Neural crest cell (in vitro differentiated cells): ENCODE data around the gene GNA12. TPM values are rescaled to one million over a fixed set of nuclear protein-coding genes. Genes with fewer than 3 reads are reported as not detected.
A peak's percentile ranks its signal among the peaks of the same experiment; 100 is the strongest.

Experiments
- DNase-seq: peaks from one replicate; pipeline ENCODE4 v3.0.0; 2021; ENCODE audit warnings: low read depth, mixed read lengths, low spot score
- H3K27ac Mint-ChIP-seq: one replicate; pipeline ENCODE4 v1.8.0; 2021; ENCODE audit warnings: mild to moderate bottlenecking, mixed read lengths; ENCODE audit not compliant: unreplicated experiment
- H3K27me3 Mint-ChIP-seq: 2 replicates; pipeline ENCODE4 v1.8.0; 2021; ENCODE audit warnings: low read depth, mild to moderate bottlenecking, mixed read lengths
- H3K36me3 Mint-ChIP-seq: 2 replicates; pipeline ENCODE4 v1.8.0; 2021; ENCODE audit warnings: low read depth, mild to moderate bottlenecking, mixed read lengths
- H3K4me1 Mint-ChIP-seq: 2 replicates; pipeline ENCODE4 v1.8.0; 2021; ENCODE audit warnings: mixed read lengths
- H3K4me3 Mint-ChIP-seq: one replicate; pipeline ENCODE4 v1.8.0; 2021; ENCODE audit warnings: mild to moderate bottlenecking, mixed read lengths
- H3K9me3 Mint-ChIP-seq: 2 replicates; pipeline ENCODE4 v1.8.0; 2021; ENCODE audit warnings: mixed read lengths
- CTCF ChIP-seq: fragments of 200-600 bp; sonication (generic); conservative IDR thresholded peaks from 2 replicates; pipeline ENCODE4 v1.5.0; 2021; ENCODE audit warnings: antibody characterized with exemption, mild to moderate bottlenecking
- total RNA-seq: library from RNA; stranded (reverse); gene quantifications from 2 replicates; pipeline ENCODE4 v1.2.1, GENCODE V29; 2021

Gene GNA12
- total RNA-seq, 1 donor from 2014 or later = 63.5 TPM

- TF ChIP-seq CTCF = no peak
- no peaks in the 10 kb centered on the region for H3K27me3 Mint-ChIP-seq
- H3K36me3 Mint-ChIP-seq = peaks cover 15% of the 10 kb centered on the region
- H3K4me1 Mint-ChIP-seq = peaks cover 53% of the 10 kb centered on the region
- DNase-seq = no peak
- H3K27ac Mint-ChIP-seq = no peak overlapping the region
- H3K4me3 Mint-ChIP-seq = peak overlapping the region; percentile 90
- H3K9me3 Mint-ChIP-seq = peaks cover 5% of the 10 kb centered on the region
These were observed 870 bp downstream of the GNA12 start for GRCh38 chr7:2843191-2843685.

GRCh38 chr7:2841907-2842306 is 2.2 kb downstream of the GNA12 start:
- no peak for DNase-seq
- H3K27ac Mint-ChIP-seq = no peak overlapping the region
- H3K9me3 Mint-ChIP-seq = peaks cover 5% of the 10 kb centered on the region
- H3K27me3 Mint-ChIP-seq = no peaks in the 10 kb centered on the region
- H3K4me3 Mint-ChIP-seq = peak overlapping the region; percentile 90
- H3K36me3 Mint-ChIP-seq = peaks cover 19% of the 10 kb centered on the region
- no peak for TF ChIP-seq CTCF
- H3K4me1 Mint-ChIP-seq = peaks cover 62% of the 10 kb centered on the region

GRCh38 chr7:2840458-2840857 is 3.6 kb downstream of the GNA12 start:
- H3K36me3 Mint-ChIP-seq = peaks cover 21% of the 10 kb centered on the region
- no peak for TF ChIP-seq CTCF
- H3K4me1 Mint-ChIP-seq = peaks cover 59% of the 10 kb centered on the region
- H3K4me3 Mint-ChIP-seq = peak overlapping the region; percentile 60
- no peak overlapping the region for H3K27ac Mint-ChIP-seq
- peaks cover 1% of the 10 kb centered on the region for H3K9me3 Mint-ChIP-seq
- no peak for DNase-seq
- H3K27me3 Mint-ChIP-seq = no peaks in the 10 kb centered on the region

GRCh38 chr7:2838873-2839578 is 5.1 kb downstream of the GNA12 start:
- no peaks in the 10 kb centered on the region for H3K9me3 Mint-ChIP-seq
- no peaks in the 10 kb centered on the region for H3K27me3 Mint-ChIP-seq
- no peak overlapping the region for H3K4me3 Mint-ChIP-seq
- no peak overlapping the region for H3K27ac Mint-ChIP-seq
- DNase-seq = no peak
- no peak for TF ChIP-seq CTCF
- H3K4me1 Mint-ChIP-seq = peaks cover 46% of the 10 kb centered on the region
- H3K36me3 Mint-ChIP-seq = peaks cover 24% of the 10 kb centered on the region

- no peak overlapping the region for H3K4me3 Mint-ChIP-seq
These were observed 5.7 kb downstream of the GNA12 start for GRCh38 chr7:2838451-2838850.

More at GRCh38 chr7:2838451-2838850, 5.7 kb downstream of the GNA12 start:
- Mint-ChIP-seq H3K4me1 (peaks cover 46% of the 10 kb centered on the region), H3K9me3 (no peaks in the 10 kb centered on the region), H3K27ac (no peak overlapping the region), H3K27me3 (no peaks in the 10 kb centered on the region), H3K36me3 (peaks cover 24% of the 10 kb centered on the region)
- no peak for TF ChIP-seq CTCF
- no peak for DNase-seq
